H1 (cell line): Measurements from ENCODE around the gene TDP1. TPM values are rescaled to one million over a fixed set of nuclear protein-coding genes. Genes with fewer than 3 reads are reported as not detected.

Experiments used
- CTCF ChIA-PET: fragments of 300-600 bp; sonication (Branson Sonifier 250); formaldehyde crosslinking; loops from one replicate; lab custom pipeline; 2021; ENCODE audit not compliant: partially characterized antibody; lab: Charles Lee
- POLR2A ChIA-PET: fragments of 300-600 bp; sonication (Branson Sonifier 250); formaldehyde crosslinking; loops from one replicate; lab custom pipeline; 2021; ENCODE audit warnings: inconsistent platforms; ENCODE audit not compliant: partially characterized antibody; lab: Charles Lee
- DNase-seq, 2 experiments: peaks; one replicate each; pipeline versions ENCODE4 v3.0.0 to v3.0.0-alpha.2; 2010 to 2022; ENCODE audit warnings: low spot score in 2 of 2, low read depth in 1 of 2, mixed read lengths in 1 of 2
- FAIRE-seq: peaks from 2 replicates; lab custom pipeline; 2011; peaks lifted over from hg19 to GRCh38; lab: Jason Lieb, UNC
- H2AFZ ChIP-seq: 2 replicates; pipeline ENCODE4 v1.8.1; 2012; ENCODE audit warnings: low read length, inconsistent platforms
- H2AK5ac ChIP-seq: 2 replicates; pipeline ENCODE4 v1.6.1; 2013; ENCODE audit warnings: low read depth, low read length
- H2BK120ac ChIP-seq: replicated peaks from 2 replicates; pipeline ENCODE3; 2013; ENCODE audit warnings: low read depth, low read length, inconsistent platforms
- H2BK12ac ChIP-seq: 2 replicates; pipeline ENCODE4 v1.6.1; 2013; ENCODE audit warnings: low read depth, low read length
- H2BK15ac ChIP-seq: 2 replicates; pipeline ENCODE4 v1.6.1; 2013; ENCODE audit warnings: low read length
- H2BK20ac ChIP-seq: 2 replicates; pipeline ENCODE4 v1.6.1; 2013; ENCODE audit warnings: low read length
- H2BK5ac ChIP-seq: 2 replicates; pipeline ENCODE4 v1.6.1; 2013; ENCODE audit warnings: low read depth, low read length
- H3K14ac ChIP-seq: 2 replicates; pipeline ENCODE4 v1.6.1; 2013; ENCODE audit warnings: inconsistent platforms; ENCODE audit not compliant: insufficient read length
- H3K18ac ChIP-seq: 2 replicates; pipeline ENCODE4 v1.6.1; 2013; ENCODE audit warnings: low read length; ENCODE audit errors: extremely low read depth
- H3K23ac ChIP-seq: 2 replicates; pipeline ENCODE4 v1.6.1; 2013; ENCODE audit warnings: inconsistent platforms; ENCODE audit not compliant: insufficient read length
- H3K23me2 ChIP-seq: 2 replicates; pipeline ENCODE4 v1.6.1; 2013; ENCODE audit warnings: low read depth, low read length
- H3K27ac ChIP-seq: 2 replicates; pipeline ENCODE4 v1.6.1; 2011; ENCODE audit warnings: low read depth, low read length, inconsistent platforms
- H3K27me3 ChIP-seq, 4 experiments: replicated peaks in 1 of 4; 1 replicate in 1 of 4; 2 replicates in 3 of 4; pipeline versions ENCODE4 v1.6.1 to v1.8.1; 2011 to 2013; ENCODE audit warnings: low read length in 3 of 4, mild to moderate bottlenecking in 3 of 4, inconsistent platforms in 2 of 4, mixed read lengths in 2 of 4, moderate library complexity in 1 of 4; ENCODE audit not compliant: control insufficient read depth in 3 of 4, insufficient read depth in 3 of 4; ENCODE audit errors: extremely low read depth in 1 of 4
- H3K36me3 ChIP-seq, 4 experiments: 2 replicates each; pipeline versions ENCODE4 v1.6.1 to v1.8.1; 2011 to 2013; ENCODE audit warnings: mild to moderate bottlenecking in 4 of 4, low read length in 3 of 4, moderate library complexity in 2 of 4, control low read depth in 1 of 4, inconsistent platforms in 1 of 4; ENCODE audit not compliant: insufficient read depth in 4 of 4, control insufficient read depth in 2 of 4
- H3K4ac ChIP-seq: replicated peaks from 2 replicates; pipeline ENCODE3; 2013; ENCODE audit warnings: low read length, low read depth, mixed read lengths, inconsistent platforms; ENCODE audit not compliant: insufficient read length
- H3K4me1 ChIP-seq, 4 experiments: replicated peaks in 1 of 4; 1 replicate in 1 of 4; 2 replicates in 3 of 4; pipeline versions ENCODE4 v1.6.1 to v1.8.1; 2011 to 2013; ENCODE audit warnings: low read length in 3 of 4, inconsistent platforms in 2 of 4, mixed read lengths in 1 of 4; ENCODE audit not compliant: insufficient read depth in 4 of 4, control insufficient read depth in 3 of 4
- H3K4me2 ChIP-seq, 2 experiments: 2 replicates each; pipeline versions ENCODE4 v1.6.1 to v1.8.1; 2011 to 2013; ENCODE audit warnings: low read depth in 2 of 2, low read length in 2 of 2, control low read depth in 1 of 2, inconsistent platforms in 1 of 2, mild to moderate bottlenecking in 1 of 2; ENCODE audit not compliant: insufficient read depth in 1 of 2
- H3K4me3 ChIP-seq, 4 experiments: fragments of 200-600, 300-600 bp in 1 of 4; sonication (generic), shearing (Covaris generic), sonication (Bioruptor Twin) in 1 of 4; 2 replicates each; pipeline versions ENCODE4 v1.5.1 to v1.8.1; 2011 to 2016; ENCODE audit warnings: low read length in 4 of 4, low read depth in 3 of 4, control low read depth in 2 of 4, inconsistent platforms in 2 of 4, mild to moderate bottlenecking in 2 of 4, mixed read lengths in 1 of 4, moderate library complexity in 1 of 4; ENCODE audit not compliant: insufficient read depth in 2 of 4; ENCODE audit errors: extremely low read depth in 1 of 4
- H3K56ac ChIP-seq: replicated peaks from 2 replicates; pipeline ENCODE3; 2013; ENCODE audit warnings: low read depth, mild to moderate bottlenecking, mixed read lengths, low read length, inconsistent platforms; ENCODE audit not compliant: insufficient read length
- H3K79me1 ChIP-seq: 2 replicates; pipeline ENCODE4 v1.6.1; 2013; ENCODE audit warnings: low read depth, low read length, control low read depth
- H3K79me2 ChIP-seq, 2 experiments: 2 replicates each; pipeline versions ENCODE4 v1.6.1 to v1.8.1; 2012 to 2013; ENCODE audit warnings: low read length in 2 of 2, mild to moderate bottlenecking in 2 of 2, inconsistent platforms in 1 of 2; ENCODE audit not compliant: insufficient read depth in 2 of 2, control insufficient read depth in 1 of 2
- H3K9ac ChIP-seq, 4 experiments: replicated peaks in 1 of 4; 1 replicate in 1 of 4; 2 replicates in 3 of 4; pipeline versions ENCODE4 v1.6.1 to v1.8.1; 2011 to 2013; ENCODE audit warnings: low read depth in 3 of 4, low read length in 3 of 4, control low read depth in 2 of 4, mild to moderate bottlenecking in 2 of 4, moderate library complexity in 2 of 4, inconsistent platforms in 1 of 4; ENCODE audit errors: extremely low read depth in 1 of 4
- H3K9me3 ChIP-seq, 2 experiments: 2 replicates each; pipeline versions ENCODE4 v1.6.1 to v1.8.1; 2012 to 2013; ENCODE audit warnings: mild to moderate bottlenecking in 2 of 2, moderate library complexity in 2 of 2, control low read depth in 1 of 2, inconsistent platforms in 1 of 2, low read depth in 1 of 2, low read length in 1 of 2, mixed read lengths in 1 of 2; ENCODE audit not compliant: insufficient read depth in 2 of 2
- H4K20me1 ChIP-seq, 2 experiments: replicated peaks in 1 of 2; 2 replicates each; pipeline versions ENCODE3 to v1.8.1; 2011 to 2013; ENCODE audit warnings: inconsistent platforms in 2 of 2, low read length in 2 of 2, mild to moderate bottlenecking in 1 of 2; ENCODE audit not compliant: insufficient read depth in 2 of 2, control insufficient read depth in 1 of 2
- H4K5ac ChIP-seq: 2 replicates; pipeline ENCODE4 v1.6.1; 2013; ENCODE audit warnings: low read length, low read depth, mixed read lengths, inconsistent platforms; ENCODE audit not compliant: insufficient read length
- H4K8ac ChIP-seq: 2 replicates; pipeline ENCODE4 v1.8.0; 2013; ENCODE audit warnings: mild to moderate bottlenecking, moderate library complexity, low read length, inconsistent platforms; ENCODE audit not compliant: insufficient read depth; ENCODE audit errors: extremely low read depth
- H4K91ac ChIP-seq: replicated peaks from 2 replicates; pipeline ENCODE3; 2013; ENCODE audit warnings: low read length, mixed read lengths, inconsistent platforms; ENCODE audit not compliant: insufficient read length
- ATF2 ChIP-seq: IDR thresholded peaks from 2 replicates; pipeline ENCODE4 v1.6.1; 2012; ENCODE audit warnings: low read length, inconsistent platforms
- CBX5 ChIP-seq: fragments of 300-800, 300-1000 bp; sonication (generic); IDR thresholded peaks from 2 replicates; pipeline ENCODE4 v1.7.1; 2016; ENCODE audit warnings: antibody characterized with exemption, low read length, low read depth
- CBX8 ChIP-seq: fragments of 300-800, 300-1000 bp; sonication (generic); IDR thresholded peaks from 2 replicates; pipeline ENCODE4 v1.7.1; 2016; ENCODE audit warnings: low read depth, low read length, borderline replicate concordance
- CHD1 ChIP-seq: IDR thresholded peaks from 2 replicates; pipeline ENCODE4 v1.6.1; 2012; ENCODE audit warnings: low read depth, low read length, improper control_type of control experiment
- CREB1 ChIP-seq: IDR thresholded peaks from 2 replicates; pipeline ENCODE4 v1.6.1; 2012; ENCODE audit warnings: inconsistent platforms
- EGR1 ChIP-seq: IDR thresholded peaks from 2 replicates; pipeline ENCODE4 v1.6.1; 2011; ENCODE audit warnings: low read depth, low read length, borderline replicate concordance
- GABPA ChIP-seq: IDR thresholded peaks from 2 replicates; pipeline ENCODE4 v1.6.1; 2011; ENCODE audit warnings: mild to moderate bottlenecking, low read length, moderate library complexity, borderline replicate concordance; ENCODE audit not compliant: insufficient read depth
- HDAC2 ChIP-seq, 2 experiments: fragments of 300-600 bp in 1 of 2; sonication (generic) in 1 of 2; IDR thresholded peaks; 2 replicates each; pipeline ENCODE4 v1.6.1; 2011 to 2012; ENCODE audit warnings: low read depth in 2 of 2, low read length in 2 of 2, mild to moderate bottlenecking in 2 of 2, moderate library complexity in 2 of 2, borderline replicate concordance in 1 of 2, inconsistent platforms in 1 of 2
- RBBP5 ChIP-seq: IDR thresholded peaks from 2 replicates; pipeline ENCODE4 v1.7.1; 2012; ENCODE audit warnings: low read depth, mild to moderate bottlenecking, inconsistent platforms, low read length, moderate library complexity, borderline replicate concordance
- SIRT6 ChIP-seq: IDR thresholded peaks from one replicate; pipeline ENCODE4 v1.7.1; 2012; ENCODE audit warnings: low read length, inconsistent platforms
- YY1 ChIP-seq: IDR thresholded peaks from 2 replicates; pipeline ENCODE4 v1.6.1; 2011; ENCODE audit warnings: low read depth, mild to moderate bottlenecking, low read length
- ZNF274 ChIP-seq: IDR thresholded peaks from 2 replicates; pipeline ENCODE4 v1.7.0; 2012; ENCODE audit warnings: low read length, borderline replicate concordance; ENCODE audit errors: extremely low read depth
- WGBS, 2 experiments: shearing (Covaris generic) in 1 of 2; methylation state at CpG; one replicate each; pipeline versions ENCODE4 v1.1.6 to v1.1.7; 2013 to 2015; ENCODE audit warnings: low lambda C conversion rate in 2 of 2, mixed read lengths in 2 of 2, inconsistent platforms in 1 of 2, low coverage in 1 of 2, missing lambda C conversion rate in 1 of 2; ENCODE audit not compliant: insufficient replicate concordance in 2 of 2, insufficient coverage in 1 of 2, insufficient read length in 1 of 2; ENCODE audit errors: extremely low coverage in 1 of 2, missing lambda C conversion rate in 1 of 2; 5-methylcytosine and 5-hydroxymethylcytosine counted together
- polyA plus RNA-seq, 7 experiments: library from polyadenylated mRNA; depleted of rRNA in 3 of 7; stranded (reverse) in 5 of 7; unstranded in 2 of 7; fragments of >200 nt in 5 of 7; fragments of 200-250 nt in 2 of 7; gene quantifications; 1 replicate in 5 of 7; 2 replicates in 1 of 7; 4 replicates in 1 of 7; pipeline versions ENCODE4 v1.2.1 to v1.2.3, GENCODE V29; 2011 to 2013; ENCODE audit warnings: missing spikeins in 2 of 7, mixed read lengths in 2 of 7
- total RNA-seq: library from RNA; stranded (reverse); fragmentation: NEBNext Ultra II Directional; extraction: Animal tissue kit (Norgen Biotek cat#: 25700); gene quantifications from 2 replicates; pipeline ENCODE4 v1.2.1, GENCODE V29; 2021
- TF ChIP-seq, protein P1 (sequence below): IDR thresholded peaks from 2 replicates; pipeline ENCODE4 v1.6.1; 2012; ENCODE audit warnings: inconsistent platforms

The TDP1 gene
- total and polyA plus RNA-seq, 2 of the 8 experiments (the other 6 are each of a cell fraction or from before 2014, with no cell fraction given), result 32.2 to 69.9 TPM

DNA sequence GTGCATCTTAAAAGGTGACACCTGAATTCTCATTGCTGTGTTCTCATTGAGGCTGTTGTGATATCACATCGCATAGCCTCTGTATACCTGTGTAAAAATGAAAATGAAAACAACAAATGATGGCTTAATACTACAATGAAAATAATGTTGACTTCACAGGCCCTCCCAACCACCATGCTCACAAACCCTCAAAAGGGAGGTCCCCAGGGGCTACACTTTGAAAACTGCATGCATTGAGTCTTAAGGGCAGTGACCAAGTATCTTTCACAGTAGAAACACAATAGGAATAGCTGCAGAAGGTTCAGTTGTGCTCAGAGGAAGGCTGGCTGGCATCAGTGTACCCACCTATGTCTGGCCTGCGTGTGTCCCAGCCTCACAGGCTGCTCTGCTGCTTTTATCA lies 78.4 kb downstream of the TDP1 start:
- Histone ChIP-seq H3K79me1 (no peaks in the 10 kb centered on the region), H3K23me2 (no peaks in the 10 kb centered on the region), H4K91ac (no peak overlapping the region), H3K14ac (no peak overlapping the region), H4K20me1 (no peaks in the 10 kb centered on the region), H3K4me2 (no peak overlapping the region), H3K27ac (no peak overlapping the region), H2BK20ac (no peak overlapping the region), H3K18ac (no peak overlapping the region), H4K8ac (no peak overlapping the region), H2BK12ac (no peak overlapping the region), H2AK5ac (no peak overlapping the region), H3K23ac (no peak overlapping the region), H3K4ac (no peak overlapping the region), H3K36me3 (peaks cover 0 to 36% (median 4%) of the 10 kb centered on the region in 4 experiments; a peak in 5 of 8 replicates), H2BK5ac (no peak overlapping the region), H3K79me2 (no peaks in the 10 kb centered on the region), H3K9me3 (no peaks in the 10 kb centered on the region), H3K9ac (no peak overlapping the region), H2BK120ac (no peak overlapping the region), H4K5ac (no peak overlapping the region), H3K4me3 (no peak overlapping the region), H3K27me3 (no peaks in the 10 kb centered on the region), H3K4me1 (no peaks in the 10 kb centered on the region), H2BK15ac (no peak overlapping the region), H2AFZ (no peak overlapping the region), H3K56ac (no peak overlapping the region)
- ChIA-PET POLR2A (no interaction called here), CTCF (no interaction called here)
- TF ChIP-seq CBX8 (no peak), SIRT6 (no peak), ATF2 (no peak), RBBP5 (no peak), YY1 (no peak), CHD1 (no peak), EGR1 (no peak), CBX5 (no peak), HDAC2 (IDR thresholded peaks at IDR 0.05; ENCODE audit: borderline replicate concordance in 1 of 2, low read depth in 2 of 2, low read length in 2 of 2) (no peak), GABPA (no peak), ZNF274 (no peak), CREB1 (no peak)
- TF ChIP-seq, protein P1, sequence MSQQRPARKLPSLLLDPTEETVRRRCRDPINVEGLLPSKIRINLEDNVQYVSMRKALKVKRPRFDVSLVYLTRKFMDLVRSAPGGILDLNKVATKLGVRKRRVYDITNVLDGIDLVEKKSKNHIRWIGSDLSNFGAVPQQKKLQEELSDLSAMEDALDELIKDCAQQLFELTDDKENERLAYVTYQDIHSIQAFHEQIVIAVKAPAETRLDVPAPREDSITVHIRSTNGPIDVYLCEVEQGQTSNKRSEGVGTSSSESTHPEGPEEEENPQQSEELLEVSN, result no peak
- WGBS, 2 experiments, result 85% methylated on average over 2 of the region's 2 CpGs; no CpG with 5 or more reads in 1 of the 2 experiments
- FAIRE-seq, result no peak
- no peak for DNase-seq
